ENCODE results near the gene CFAP52. TPM values are rescaled to one million over a fixed set of nuclear protein-coding genes. Genes with fewer than 3 reads are reported as not detected.

Gene CFAP52
- polyA plus RNA-seq, 3 donors = not detected

DNA sequence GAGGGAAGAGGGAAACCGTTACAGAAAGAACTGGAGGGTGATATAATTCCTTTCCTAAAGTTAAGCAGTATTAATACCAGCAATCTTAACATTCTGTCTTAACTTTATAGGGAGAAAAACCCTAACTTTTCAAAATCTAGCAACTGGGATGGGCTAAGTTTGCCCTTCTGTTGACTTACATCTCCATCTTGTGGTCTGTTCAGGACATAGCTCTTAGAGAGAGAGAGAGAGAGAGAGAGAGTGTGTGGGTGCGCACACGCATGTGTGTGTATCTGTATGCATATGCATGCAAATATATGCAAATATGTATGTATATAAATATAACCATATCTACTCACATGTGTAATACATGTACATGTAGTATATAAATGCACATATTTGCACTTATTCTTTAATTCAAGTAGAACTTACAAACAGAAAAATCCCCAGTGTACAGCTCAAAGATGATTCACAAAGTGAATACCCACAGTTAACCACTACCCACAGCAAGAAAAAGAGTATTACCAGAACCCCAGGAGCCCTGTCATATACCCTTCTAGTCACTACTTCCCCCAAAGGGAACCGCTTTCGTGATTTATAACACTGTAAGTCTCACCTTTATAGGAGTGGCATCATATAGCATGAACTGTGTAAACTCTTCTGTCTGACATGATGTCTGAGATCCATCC lies 47.3 kb upstream of the CFAP52 start:
- WGBS (ENCODE audit: insufficient coverage) = no CpG with 5 or more reads among the region's 5 CpGs
- no peak for DNase-seq
- peaks cover 2% of the 10 kb centered on the region for H3K4me1 Mint-ChIP-seq
- TF ChIP-seq, protein P1, sequence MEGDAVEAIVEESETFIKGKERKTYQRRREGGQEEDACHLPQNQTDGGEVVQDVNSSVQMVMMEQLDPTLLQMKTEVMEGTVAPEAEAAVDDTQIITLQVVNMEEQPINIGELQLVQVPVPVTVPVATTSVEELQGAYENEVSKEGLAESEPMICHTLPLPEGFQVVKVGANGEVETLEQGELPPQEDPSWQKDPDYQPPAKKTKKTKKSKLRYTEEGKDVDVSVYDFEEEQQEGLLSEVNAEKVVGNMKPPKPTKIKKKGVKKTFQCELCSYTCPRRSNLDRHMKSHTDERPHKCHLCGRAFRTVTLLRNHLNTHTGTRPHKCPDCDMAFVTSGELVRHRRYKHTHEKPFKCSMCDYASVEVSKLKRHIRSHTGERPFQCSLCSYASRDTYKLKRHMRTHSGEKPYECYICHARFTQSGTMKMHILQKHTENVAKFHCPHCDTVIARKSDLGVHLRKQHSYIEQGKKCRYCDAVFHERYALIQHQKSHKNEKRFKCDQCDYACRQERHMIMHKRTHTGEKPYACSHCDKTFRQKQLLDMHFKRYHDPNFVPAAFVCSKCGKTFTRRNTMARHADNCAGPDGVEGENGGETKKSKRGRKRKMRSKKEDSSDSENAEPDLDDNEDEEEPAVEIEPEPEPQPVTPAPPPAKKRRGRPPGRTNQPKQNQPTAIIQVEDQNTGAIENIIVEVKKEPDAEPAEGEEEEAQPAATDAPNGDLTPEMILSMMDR (IDR thresholded peaks at IDR 0.05) = no peak
- intact Hi-C loops (cut with micrococcal nuclease) = no loop called here
- no peak overlapping the region for H3K4me3 Mint-ChIP-seq
- Histone ChIP-seq H2AFZ (ENCODE audit: insufficient read depth, low read depth, low read length, poor library complexity, severe bottlenecking) (no peak overlapping the region), H3K27me3 (ENCODE audit: control insufficient read depth in 2 of 2, insufficient read depth in 2 of 2, low read length in 2 of 2) (no peaks in the 10 kb centered on the region), H3K9me3 (replicated peaks in 1 of 2; ENCODE audit: control insufficient read depth in 1 of 2, insufficient read depth in 1 of 2, low read length in 2 of 2) (no peaks in the 10 kb centered on the region), H3K36me3 (replicated peaks in 1 of 2; ENCODE audit: control insufficient read depth in 1 of 2, insufficient read depth in 2 of 2, low read length in 2 of 2) (no peaks in the 10 kb centered on the region), H3K4me2 (replicated peaks; ENCODE audit: extremely low read depth, low read length, poor library complexity, severe bottlenecking) (no peak overlapping the region), H3K79me2 (ENCODE audit: insufficient read depth, low read length) (no peaks in the 10 kb centered on the region), H3K4me3 (replicated peaks in 1 of 3; ENCODE audit: low read depth in 2 of 3, low read length in 3 of 3) (no peak overlapping the region), H3K9ac (ENCODE audit: insufficient read depth, low read length, poor library complexity, severe bottlenecking) (no peak overlapping the region), H3K27ac (ENCODE audit: low read depth in 1 of 2, low read length in 2 of 2) (no peak overlapping the region), H4K20me1 (ENCODE audit: insufficient read depth, low read length) (no peaks in the 10 kb centered on the region), H3K4me1 (ENCODE audit: control insufficient read depth in 1 of 2, insufficient read depth in 2 of 2, low read length in 2 of 2) (no peaks in the 10 kb centered on the region)
- H3K36me3 Mint-ChIP-seq = peaks cover 7 to 13% of the 10 kb centered on the region in 2 donors
- no peaks in the 10 kb centered on the region for H3K27me3 Mint-ChIP-seq (ENCODE audit: low read depth in 3 of 3)
- H3K27ac Mint-ChIP-seq = no peak overlapping the region
- H3K9me3 Mint-ChIP-seq = peaks cover 0 to 2% (median 0%) of the 10 kb centered on the region in 7 donors

DNA sequence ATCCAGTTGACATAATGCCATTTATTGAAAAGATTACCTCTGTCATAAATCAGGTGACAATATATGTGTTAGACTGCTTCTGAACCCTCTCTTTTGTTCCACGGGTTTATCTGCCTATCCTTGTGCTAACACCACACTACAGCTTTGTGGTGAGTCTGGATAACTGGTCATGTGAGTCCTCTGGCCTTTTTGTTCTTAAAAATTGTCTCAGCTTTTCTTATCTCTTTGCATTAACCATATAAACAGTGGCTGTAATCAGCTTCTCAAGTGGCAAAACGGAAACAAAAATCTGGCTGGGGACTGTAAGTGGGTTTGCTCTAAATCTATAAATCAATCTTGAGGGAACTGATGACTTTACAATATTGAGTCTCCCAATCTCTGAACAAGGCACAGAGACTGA lies 45.4 kb upstream of the CFAP52 start:
- no peaks in the 10 kb centered on the region for H4K20me1 ChIP-seq (ENCODE audit: insufficient read depth, low read length)
- no peak overlapping the region for H3K27ac ChIP-seq (ENCODE audit: low read depth in 1 of 2, low read length in 2 of 2)
- H3K27ac Mint-ChIP-seq = no peak overlapping the region
- no peak overlapping the region for H2AFZ ChIP-seq (ENCODE audit: insufficient read depth, low read depth, low read length, poor library complexity, severe bottlenecking)
- no peaks in the 10 kb centered on the region for H3K9me3 ChIP-seq (replicated peaks in 1 of 2; ENCODE audit: control insufficient read depth in 1 of 2, insufficient read depth in 1 of 2, low read length in 2 of 2)
- no peaks in the 10 kb centered on the region for H3K27me3 ChIP-seq (ENCODE audit: control insufficient read depth in 2 of 2, insufficient read depth in 2 of 2, low read length in 2 of 2)
- H3K4me3 Mint-ChIP-seq = no peak overlapping the region
- H3K36me3 Mint-ChIP-seq = peaks cover 12 to 24% of the 10 kb centered on the region in 2 donors
- no peak overlapping the region for H3K4me2 ChIP-seq (replicated peaks; ENCODE audit: extremely low read depth, low read length, poor library complexity, severe bottlenecking)
- no peak for DNase-seq
- no peaks in the 10 kb centered on the region for H3K4me1 ChIP-seq (ENCODE audit: control insufficient read depth in 1 of 2, insufficient read depth in 2 of 2, low read length in 2 of 2)
- H3K27me3 Mint-ChIP-seq (ENCODE audit: low read depth in 3 of 3) = no peaks in the 10 kb centered on the region
- H3K36me3 ChIP-seq (replicated peaks in 1 of 2; ENCODE audit: control insufficient read depth in 1 of 2, insufficient read depth in 2 of 2, low read length in 2 of 2) = no peaks in the 10 kb centered on the region
- intact Hi-C loops (cut with micrococcal nuclease) = no loop called here
- H3K79me2 ChIP-seq (ENCODE audit: insufficient read depth, low read length) = no peaks in the 10 kb centered on the region
- H3K9ac ChIP-seq (ENCODE audit: insufficient read depth, low read length, poor library complexity, severe bottlenecking) = no peak overlapping the region
- H3K4me3 ChIP-seq (replicated peaks in 1 of 3; ENCODE audit: low read depth in 2 of 3, low read length in 3 of 3) = no peak overlapping the region
- H3K4me1 Mint-ChIP-seq = peaks cover 2% of the 10 kb centered on the region
- TF ChIP-seq, protein P1 (IDR thresholded peaks at IDR 0.05) = no peak
- H3K9me3 Mint-ChIP-seq = no peaks in the 10 kb centered on the region
- no CpG with 5 or more reads among the region's 2 CpGs for WGBS (ENCODE audit: insufficient coverage)

Data from CD14-positive monocyte (primary cell).